T1000 (cell line): Measurements from ENCODE around the gene ZNF200.
"Not testable (repeated sequence)": the region's sequence is repeated elsewhere in the genome, so short reads cannot be mapped to it uniquely, and the experiment has no call there.

Experiments used
- DNase-seq: peaks from one replicate; lab custom pipeline; 2025; ENCODE audit warnings: mixed read lengths; lab: John Stamatoyannopoulos, UW

Gene ZNF200, protein sequence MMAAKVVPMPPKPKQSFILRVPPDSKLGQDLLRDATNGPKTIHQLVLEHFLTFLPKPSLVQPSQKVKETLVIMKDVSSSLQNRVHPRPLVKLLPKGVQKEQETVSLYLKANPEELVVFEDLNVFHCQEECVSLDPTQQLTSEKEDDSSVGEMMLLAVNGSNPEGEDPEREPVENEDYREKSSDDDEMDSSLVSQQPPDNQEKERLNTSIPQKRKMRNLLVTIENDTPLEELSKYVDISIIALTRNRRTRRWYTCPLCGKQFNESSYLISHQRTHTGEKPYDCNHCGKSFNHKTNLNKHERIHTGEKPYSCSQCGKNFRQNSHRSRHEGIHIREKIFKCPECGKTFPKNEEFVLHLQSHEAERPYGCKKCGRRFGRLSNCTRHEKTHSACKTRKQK

GRCh38 chr16:3234857-3235561, at the start of gene ZNF200:
TSS of gene ZNF200 (minus strand) at chr16:3235158. CDS start at chr16:3233755, 1,403 bp downstream.
- peak; percentile 97 for DNase-seq

DNA sequence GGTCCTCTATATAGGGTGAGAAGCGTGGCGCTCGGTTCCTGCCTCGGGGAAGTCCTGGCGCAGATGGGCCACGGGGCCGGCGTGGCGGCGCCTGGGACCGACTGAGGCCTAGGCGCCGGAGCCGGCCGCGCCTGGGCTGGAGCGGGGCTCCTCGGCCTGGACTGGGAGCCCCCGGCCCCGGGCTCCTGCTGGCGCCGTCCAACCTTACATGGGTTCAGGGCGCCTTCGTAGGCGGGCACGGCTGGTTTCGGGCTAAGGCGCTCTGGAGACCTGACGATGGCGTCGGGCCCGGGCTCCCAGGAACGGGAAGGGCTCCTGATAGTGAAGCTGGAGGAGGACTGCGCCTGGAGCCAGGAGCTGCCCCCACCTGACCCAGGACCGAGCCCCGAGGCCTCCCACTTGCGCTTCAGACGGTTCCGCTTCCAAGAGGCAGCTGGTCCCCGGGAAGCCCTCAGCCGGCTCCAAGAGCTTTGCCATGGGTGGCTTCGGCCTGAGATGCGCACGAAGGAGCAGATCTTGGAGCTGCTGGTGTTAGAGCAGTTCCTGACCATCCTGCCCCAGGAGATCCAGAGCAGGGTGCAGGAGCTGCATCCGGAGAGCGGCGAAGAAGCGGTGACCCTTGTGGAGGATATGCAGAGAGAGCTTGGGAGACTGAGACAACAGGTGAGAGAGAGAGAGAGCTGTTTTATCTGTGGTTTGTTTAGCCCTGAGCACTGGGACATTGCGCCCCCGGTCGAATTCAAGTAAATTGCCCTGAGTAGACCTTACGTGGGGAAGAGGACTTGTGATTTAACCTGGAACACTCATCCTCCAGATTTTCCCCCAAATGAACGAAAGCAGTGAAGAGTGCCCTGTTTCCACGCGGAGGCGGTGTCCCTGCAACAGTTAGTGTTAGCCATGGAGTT, 48.8 kb upstream of the ZNF200 start:
- DNase-seq: no peak

- peak; percentile 91 for DNase-seq
These were observed 48.0 kb upstream of the ZNF200 start, which contains the start of gene ZNF263 for GRCh38 chr16:3282730-3283542. TSS of gene ZNF263 (plus strand) at chr16:3283491. CDS start at chr16:3283819, 328 bp downstream.

- peak; percentile 75 for DNase-seq
These were observed 47.3 kb upstream of the ZNF200 start for GRCh38 chr16:3282103-3282729.

DNA sequence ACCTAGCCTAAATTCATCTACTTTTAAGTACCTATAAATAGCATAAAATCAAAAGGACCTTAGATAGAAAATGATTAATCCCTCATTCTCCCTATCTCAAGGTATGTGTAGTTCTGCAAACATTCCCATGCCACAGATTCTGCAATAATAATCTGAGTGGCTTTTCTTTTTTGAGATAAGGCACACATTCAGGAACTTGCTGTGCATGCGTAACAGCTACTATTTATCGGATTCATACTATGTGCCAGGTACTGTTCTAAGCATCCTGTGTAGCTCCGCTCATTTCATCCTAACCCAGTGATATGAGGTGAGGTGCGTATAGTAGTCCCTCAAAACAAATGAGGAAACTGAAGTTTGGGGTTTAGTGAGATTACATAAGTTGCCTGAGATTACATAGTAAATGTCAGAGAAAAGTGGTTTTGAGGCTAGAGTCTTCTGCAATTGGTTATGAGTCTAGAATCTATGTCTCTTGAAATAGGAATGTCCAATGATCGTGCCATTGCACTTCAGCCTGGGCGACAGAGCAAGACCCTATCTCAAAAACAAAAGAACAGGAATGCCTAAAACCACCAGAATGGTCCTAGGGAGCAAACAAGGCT, 46.4 kb upstream of the ZNF200 start:
- no peak for DNase-seq

- no peak for DNase-seq
These were observed 41.7 kb upstream of the ZNF200 start for GRCh38 chr16:3276679-3277078.

- DNase-seq: no peak
These were observed 40.0 kb upstream of the ZNF200 start for GRCh38 chr16:3274947-3275346.

DNA sequence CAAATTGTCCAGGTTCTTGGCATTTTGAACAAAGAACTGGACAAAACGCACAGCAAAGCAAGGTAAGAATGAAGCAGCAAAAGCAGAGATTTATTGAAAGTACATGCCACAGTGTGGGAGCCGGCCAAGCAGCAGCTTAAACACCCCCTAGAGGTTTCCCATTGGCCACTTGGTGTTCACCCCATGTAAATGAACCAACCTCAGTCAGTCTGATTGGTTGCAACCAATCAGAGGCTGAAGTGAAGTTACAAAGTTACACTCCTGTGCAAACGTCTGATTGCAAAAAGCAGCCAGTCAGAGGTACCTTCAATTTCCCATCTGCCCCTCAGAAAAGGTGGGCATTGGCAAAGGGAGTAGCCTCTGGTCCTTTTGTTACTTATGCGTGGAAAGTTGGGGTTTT, 39.5 kb upstream of the ZNF200 start:
- DNase-seq: no peak

DNA sequence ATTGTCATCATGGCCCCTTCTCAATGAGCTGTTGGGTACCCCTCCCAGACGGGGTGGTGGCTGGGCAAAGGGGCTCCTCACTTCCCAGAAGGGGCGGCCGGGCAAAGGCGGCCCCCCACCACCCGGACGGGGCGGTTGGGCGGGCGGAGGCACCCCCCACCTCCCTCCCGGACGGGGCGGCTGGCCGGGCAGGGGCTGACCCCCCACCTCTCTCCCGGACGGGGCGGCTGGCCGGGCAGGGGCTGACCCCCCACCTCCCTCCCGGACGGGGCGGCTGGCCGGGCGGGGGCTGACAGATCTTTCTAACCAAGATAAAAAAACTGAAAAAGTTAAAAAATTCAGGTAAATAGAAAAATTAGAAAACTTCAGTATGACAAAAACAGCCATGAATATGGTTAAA, 36.3 kb upstream of the ZNF200 start:
- not testable (repeated sequence) for DNase-seq

- DNase-seq: not testable (repeated sequence)
These were observed 35.8 kb upstream of the ZNF200 start for GRCh38 chr16:3270718-3271117.

GRCh38 chr16:3268294-3268693, 33.3 kb upstream of the ZNF200 start:
- DNase-seq: no peak

DNA sequence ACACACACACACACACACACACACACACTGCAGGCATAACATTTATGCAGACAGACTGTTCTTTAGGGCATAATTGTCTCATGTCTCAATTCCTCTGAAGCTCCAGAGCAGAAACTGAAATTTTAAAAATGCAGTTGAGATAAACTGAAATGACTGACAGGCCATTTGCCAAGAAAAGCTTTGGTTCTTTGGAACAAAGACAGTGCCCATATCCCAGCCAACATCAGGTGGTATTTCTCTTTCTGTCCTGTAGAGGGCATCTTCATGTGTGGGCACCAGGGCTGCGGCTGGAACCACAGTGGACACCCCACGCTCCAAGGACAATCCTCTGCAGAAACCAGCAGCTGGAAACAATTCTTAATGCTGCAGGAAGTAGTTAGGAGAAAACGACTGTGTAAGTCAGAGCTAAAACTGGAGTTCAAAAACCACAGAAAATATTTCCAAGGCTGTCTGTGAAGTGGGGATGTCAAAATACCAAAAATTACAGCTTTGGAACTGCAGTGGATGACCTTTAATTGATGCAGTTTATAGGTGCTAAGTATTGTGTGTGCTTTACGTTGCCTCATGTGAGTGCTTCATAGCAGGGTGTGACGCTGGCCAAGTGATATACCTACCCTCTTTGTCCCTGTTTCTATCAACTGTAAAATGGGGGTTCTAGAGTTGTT, 32.0 kb upstream of the ZNF200 start:
- no peak for DNase-seq

DNA sequence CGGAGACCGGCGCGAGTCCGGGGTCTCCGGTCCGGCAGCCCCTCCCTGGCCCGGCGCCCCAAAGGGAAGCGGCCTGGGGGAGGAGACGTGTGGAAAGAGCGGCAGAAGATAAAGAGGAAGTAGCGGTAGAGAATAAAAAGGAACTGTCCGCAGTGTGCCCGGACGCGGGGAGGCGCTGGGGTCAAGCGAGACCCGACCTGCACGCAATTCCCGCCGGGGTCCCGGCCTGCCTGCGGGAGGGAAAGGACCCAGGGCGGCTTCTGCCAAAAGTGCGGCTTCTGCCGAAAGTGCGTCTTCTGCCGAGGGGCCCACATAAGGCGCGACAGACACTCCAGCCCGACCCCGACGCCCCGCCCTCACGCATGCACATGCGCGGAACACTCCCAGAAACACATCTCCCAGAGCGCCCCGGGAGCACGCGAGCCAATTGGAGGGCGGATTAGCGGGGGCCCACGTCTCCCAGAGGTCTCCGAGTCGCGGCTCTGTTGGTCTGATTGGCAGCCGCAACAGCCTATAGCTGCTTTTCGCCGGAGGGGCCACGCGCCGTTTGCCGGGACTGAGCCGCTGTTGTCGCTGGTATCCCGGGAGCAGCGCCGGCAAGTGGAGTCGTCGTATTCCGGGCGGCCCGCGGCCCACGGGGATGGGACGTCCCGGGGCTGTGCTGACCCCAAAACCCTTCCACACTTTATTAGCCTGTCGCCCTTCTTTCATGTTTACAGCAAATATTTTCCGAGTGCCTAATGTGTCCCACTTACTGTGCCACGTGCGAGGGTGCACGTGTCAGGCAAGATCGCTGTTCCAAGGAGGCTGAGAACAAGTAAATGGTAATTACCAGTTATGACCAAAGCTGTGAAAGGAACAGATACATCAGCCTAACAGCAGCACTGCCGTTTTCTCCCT, 29.4 kb upstream of the ZNF200 start:
- DNase-seq: peak; percentile 98

DNA sequence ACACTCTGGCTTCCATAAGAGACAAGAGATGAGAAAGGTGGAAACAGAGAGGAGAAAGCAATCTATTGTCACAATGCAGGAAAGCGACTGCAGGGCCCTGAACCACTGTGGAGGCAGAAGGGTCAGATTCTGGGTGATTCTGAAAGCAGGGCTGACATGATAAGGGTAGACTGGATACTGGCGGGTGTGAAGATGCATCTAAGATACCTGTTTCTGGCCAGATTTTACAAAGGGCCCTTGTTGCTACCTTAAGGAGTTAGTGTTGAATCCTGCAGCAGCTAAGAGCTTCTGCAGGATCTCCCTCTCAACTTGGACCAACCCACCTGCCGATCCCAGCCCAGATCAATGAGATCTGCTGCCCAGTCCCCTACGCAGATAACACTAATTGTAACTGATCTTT, 27.6 kb upstream of the ZNF200 start:
- no peak for DNase-seq

GRCh38 chr16:3259836-3260235, 24.9 kb upstream of the ZNF200 start:
- no peak for DNase-seq

DNA sequence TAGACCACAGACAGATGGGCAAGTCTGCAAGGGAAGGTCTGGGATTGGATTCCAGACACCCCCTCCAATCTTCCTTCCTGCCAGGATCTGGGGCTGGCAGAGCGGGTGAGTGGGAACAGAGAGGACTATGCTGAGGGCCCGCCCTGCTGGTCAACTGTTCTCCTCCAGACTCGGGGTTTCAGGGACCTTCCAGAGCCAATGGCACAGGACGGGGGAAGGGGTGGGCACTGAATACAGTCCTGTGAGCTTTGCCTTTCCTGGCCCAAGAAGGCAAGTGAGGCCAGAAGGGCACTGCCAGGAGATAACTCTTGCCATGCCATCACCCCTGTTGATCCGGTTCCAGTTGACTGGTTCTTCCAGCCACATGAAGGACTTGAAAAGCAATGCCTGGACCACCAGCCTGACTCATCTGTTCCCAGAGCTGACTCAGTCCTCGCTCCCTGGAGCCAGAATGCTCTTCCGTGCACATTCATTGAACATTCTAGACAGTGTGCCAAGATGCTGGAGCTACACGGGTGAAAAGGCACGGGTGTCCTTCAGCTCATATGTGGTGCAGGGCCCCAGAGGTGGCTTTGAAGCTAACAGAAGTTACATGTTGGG, 22.0 kb upstream of the ZNF200 start:
- no peak for DNase-seq

- DNase-seq: no peak
These were observed 21.3 kb upstream of the ZNF200 start, which contains the start of gene MEFV for GRCh38 chr16:3256146-3256865. TSS of gene MEFV (minus strand) at chr16:3256633. CDS start at chr16:3256587, 46 bp downstream.

- no peak for DNase-seq
These were observed 19.4 kb upstream of the ZNF200 start for GRCh38 chr16:3254309-3254708.
